ENCODE results near the gene CCDC178.
A peak's percentile ranks its signal among the peaks of the same experiment; 100 is the strongest.
"Not testable (repeated sequence)": the region's sequence is repeated elsewhere in the genome, so short reads cannot be mapped to it uniquely, and the experiment has no call there.

CCDC178 gene

DNA sequence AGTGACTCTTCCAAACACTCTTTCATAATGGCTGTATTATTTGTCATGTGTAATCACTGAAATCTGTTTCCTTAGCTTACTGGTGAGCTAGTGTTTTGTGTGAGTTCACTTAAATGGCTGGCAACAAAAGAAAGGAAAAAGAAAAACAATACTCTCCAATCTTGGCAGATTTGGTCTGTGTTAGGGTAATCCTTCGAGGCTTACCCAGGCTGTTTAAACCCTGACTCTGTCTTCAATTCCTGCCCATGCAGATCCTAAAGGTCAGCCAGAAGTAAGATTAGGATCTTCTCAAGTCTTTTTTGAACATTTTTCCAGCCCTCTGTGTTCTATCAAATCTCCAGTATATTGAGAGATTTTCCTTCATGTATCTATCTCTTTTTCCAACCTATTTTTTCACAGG is 85.3 kb downstream of the CCDC178 start:
- DNase-seq (ENCODE audit: low spot score) = no peak

DNA sequence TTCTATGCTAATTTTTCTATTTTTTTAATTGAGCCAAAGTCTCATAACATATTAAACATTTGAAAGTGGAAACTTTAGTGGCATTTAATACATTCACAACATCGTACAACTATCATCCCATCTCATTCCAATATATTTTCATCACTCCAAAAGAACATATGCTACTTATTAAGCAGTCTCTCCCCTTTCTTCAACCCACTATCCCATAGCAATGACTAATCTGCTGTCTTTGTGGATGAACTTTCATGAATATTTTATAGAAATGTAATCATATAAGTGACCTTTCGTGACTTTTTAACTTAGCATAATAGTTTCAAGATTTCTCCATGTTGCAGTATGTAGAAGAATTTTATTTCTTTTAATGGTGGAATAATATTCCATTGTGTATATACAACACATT is 90.3 kb downstream of the CCDC178 start:
- no peak for DNase-seq (ENCODE audit: low spot score)

DNA sequence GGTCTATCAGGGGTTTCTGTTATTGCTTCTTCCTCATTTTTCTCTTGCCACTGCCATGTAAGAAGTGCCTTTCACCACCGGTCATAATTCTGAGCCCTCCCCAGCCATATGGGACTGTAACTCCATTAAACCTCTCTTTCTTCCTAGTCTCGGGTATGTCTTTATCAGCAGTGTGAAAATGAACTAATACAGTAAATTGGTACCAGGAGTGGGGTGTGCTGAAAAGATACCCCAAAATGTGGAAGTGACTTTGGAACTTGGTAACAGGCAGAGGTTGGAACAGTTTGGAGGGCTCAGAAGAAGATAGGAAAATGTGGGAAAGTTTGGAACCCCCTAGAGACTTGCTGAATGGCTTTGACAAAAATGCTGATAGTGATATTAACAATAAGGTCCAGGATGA is 100.8 kb downstream of the CCDC178 start:
- not testable (repeated sequence) for DNase-seq (ENCODE audit: low spot score)

DNA sequence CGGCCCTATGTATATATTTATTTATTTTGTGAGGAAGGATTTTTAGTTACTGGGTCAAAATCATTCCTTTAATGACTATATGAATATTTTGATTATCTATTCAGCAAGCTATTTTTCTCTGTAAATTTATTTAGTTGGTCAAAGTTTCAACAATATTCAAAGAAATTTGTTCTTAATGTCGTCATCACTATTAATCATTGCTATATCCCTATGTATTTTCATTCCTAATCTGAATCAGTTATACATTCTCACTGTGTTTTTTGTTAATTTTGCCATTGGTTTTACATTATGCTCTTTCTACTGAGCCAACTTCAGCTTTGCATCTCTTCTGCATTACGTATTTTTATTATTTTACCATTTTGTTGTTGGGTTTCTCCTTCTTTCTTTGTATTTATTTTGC is 105.7 kb downstream of the CCDC178 start:
- no peak for DNase-seq (ENCODE audit: low spot score)

DNA sequence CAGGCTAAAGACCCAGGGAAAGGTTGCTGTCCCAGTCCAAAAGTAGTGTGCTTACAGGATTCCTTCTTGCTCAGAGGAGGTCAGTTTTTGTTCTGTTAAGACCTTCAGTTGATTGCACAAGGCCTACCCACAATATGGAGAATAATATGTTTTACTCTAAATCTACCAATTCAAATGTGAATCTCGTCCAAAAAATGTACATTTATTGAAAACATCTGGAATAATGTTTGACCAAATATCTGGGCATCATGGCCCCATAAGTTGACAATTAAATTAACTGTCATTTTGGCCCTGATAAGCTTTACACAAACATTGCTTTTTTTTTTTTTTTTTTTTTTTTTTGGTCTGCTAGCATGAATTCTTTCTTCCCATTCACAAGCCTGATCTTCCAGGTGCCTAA is 109.8 kb downstream of the CCDC178 start:
- DNase-seq (ENCODE audit: low spot score) = no peak

DNA sequence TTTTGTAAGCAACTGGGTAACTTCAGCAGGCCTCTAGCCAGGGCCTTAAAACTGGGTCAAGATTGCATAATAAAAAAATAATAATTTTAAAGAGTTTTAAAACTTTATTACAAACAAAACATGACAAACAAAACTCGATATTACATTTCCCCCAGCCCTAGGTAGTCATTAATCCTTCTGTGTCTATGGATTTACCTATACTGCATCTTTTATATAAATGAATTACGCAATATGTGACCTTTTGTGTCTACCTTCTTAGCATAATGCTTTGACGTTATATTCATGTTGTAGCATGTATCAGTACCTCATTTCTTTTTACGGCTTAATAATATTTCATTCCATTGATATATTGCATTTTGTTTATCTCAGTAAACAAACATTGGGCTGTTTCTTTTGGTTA is 113.5 kb downstream of the CCDC178 start:
- no peak for DNase-seq (ENCODE audit: low spot score)

DNA sequence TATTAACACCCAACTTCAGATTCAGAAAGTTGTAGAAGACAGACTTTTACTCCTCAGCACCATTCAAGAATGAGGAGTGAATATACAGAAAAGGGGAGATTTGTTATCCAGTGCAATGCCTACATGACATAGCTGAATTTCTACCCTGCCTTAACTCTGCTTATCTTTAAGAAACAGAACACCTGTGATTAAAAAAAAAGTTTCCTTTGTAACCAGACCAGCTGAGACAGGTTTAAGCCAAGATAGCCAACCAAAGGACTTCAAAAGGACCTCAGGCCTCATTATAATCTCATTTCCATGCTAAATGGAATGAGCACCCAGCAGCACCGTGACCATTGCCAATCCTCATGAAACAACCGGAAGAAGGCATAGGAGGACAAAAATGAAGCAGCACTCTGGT is 122.9 kb downstream of the CCDC178 start:
- no peak for DNase-seq (ENCODE audit: low spot score)

DNA sequence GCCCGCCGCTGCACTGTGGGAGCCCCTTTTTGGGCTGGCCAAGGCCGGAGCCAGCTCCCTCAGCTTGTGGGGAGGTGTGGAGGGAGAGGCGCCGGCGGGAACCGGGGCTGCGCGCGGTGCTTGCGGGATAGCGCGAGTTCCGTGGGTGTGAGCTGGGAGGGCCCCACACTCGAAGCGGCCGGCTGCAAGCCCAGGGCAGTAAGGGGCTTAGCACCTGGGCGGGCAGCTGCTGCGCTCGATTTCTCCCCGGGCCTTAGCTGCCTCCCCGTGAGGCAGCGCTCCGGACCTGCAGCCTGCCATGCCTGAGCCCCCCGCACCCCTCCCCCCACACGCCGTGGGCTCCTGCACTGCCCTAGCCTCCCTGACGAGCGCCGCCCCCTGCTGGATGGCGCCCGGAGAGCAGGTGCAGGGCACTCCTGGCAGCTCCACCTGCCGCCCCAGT is 124.4 kb downstream of the CCDC178 start:
- DNase-seq (ENCODE audit: low spot score) = no peak

DNA sequence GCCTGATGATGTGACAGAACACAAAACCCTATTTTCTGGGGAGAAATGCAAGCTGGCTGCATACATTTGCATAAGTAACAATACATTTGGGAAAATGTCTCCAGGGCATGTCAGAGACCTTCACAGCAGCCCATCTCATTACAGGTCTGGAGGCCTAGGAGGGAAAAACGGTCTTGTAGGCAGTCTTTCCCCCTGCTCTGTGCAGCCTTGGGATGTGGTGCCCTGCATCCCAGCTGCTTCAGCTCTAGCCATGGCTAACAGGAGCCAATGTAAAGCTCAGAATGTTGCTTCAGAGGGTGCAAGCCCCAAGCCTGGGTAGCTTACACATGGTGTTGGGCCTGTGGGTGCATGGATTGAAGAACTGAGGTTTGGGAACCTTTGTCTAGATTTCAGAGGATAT is 133.0 kb downstream of the CCDC178 start:
- no peak for DNase-seq (ENCODE audit: low spot score)

DNA sequence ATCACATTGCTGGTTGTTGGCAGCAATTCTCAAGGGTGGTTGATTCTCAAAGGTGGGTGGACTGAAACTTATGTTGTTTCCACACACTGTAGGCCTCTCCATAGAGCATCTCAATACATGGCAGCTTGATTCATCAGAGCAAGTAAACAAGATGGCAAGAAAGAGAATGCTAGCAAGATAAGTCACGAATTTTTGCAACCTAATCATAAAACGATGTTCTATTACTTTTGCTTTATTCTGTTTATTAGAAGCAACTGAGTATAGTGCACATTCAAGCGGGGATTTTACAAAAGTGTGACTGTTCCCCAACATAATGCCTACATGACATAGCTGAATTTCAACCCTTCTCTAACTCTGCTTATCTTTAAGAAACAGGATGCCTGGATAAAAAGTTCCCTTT is 136.2 kb downstream of the CCDC178 start:
- no peak for DNase-seq (ENCODE audit: low spot score)

DNA sequence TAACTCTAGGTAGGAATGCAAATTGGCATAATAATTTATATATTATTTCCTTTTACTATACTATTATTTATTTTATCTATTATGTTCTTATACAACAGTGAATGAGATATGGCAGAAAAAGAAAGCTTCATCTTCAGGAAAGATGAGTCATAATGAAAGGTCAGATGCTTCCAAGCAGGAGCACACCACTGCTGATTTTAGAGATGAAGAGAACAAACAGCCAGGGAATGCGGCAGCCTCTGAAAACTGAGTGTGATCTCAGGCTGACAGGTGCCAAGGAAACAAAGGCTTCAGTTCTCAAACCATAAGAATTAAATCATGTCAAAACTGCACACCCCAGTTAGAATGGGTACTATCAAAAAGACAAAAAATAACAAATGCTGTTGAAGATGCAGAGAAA is 149.0 kb downstream of the CCDC178 start:
- no peak for DNase-seq (ENCODE audit: low spot score)

DNA sequence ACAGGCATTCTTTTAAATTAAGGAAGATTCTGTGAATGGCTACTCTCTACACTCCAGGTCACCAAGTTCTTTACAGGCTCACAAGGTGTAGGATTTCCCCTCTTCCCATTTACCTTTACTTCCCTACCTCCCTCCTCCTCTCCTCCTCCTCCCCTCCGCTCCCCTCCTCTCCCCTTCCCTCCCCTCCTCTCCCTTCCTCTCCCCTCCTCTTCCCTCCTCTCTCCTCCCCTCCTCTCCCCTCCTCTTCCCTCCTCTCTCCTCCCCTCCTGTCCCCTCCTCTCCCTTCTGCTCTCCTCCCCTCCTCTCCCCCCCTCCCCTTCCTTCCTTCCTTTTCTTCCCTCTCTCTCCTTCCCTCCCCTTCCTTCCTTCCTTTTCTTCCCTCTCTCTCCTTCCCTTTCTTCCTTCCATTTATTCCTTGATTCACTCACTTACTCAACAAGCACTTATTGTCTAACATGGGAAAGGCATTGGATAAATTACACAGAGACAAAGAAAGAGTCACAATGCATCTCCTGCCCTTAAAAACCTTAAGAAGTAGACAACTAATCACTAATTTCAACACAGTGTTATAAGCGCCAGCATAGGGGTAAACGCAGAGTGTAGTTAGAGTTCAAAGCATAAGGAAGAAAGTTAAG is 152.3 kb downstream of the CCDC178 start:
- no peak for DNase-seq (ENCODE audit: low spot score)

DNA sequence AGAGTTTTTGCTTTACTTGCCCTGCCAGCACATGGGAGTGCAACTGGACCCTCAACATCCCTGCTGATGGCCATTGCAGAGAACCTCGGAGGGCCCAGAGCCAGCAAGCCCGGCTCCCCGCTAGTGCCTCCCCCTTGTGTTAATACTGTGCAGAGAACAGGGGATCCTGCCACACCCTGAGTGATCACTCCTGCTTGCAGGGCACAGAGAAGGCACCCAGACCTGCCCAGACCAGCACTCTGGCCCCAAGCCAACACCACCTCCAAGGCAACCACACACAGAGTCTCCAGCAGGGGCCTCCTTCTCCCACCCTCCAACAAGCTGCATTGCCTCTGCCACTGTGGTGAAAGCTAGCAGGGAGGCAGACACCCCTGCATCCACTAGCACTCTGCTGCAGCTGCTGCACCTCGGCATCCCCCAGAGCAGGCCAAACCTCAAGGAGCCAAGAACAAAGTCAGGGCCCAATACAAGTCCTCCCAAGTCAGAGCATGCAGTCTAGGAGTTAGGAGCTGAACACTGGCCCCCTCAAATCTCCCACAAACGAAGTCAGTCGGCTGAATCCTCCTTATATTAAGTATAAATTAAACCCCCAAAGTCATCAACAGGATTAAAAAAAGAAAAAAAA is 157.7 kb downstream of the CCDC178 start:
- DNase-seq (ENCODE audit: low spot score) = no peak

DNA sequence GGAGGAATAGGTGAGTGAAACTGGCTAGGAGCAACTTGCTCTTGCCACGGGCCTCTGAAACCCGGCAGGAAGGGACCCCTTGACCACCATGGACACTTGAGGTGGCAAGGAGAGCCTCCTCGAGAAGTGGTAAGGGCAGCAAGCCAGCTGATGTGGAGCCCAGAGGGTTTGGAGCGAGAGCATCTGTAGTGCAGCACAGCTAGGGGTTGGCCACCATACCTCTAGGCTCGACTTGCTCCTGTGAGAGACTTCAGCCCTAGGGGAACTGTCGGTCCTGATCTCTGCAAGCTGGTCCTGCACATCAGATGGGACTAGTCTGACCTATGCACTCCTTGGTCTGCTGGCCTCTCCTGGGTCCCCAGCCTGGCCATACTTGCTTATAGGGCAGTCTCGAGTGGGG is 158.4 kb downstream of the CCDC178 start:
- no peak for DNase-seq (ENCODE audit: low spot score)

DNA sequence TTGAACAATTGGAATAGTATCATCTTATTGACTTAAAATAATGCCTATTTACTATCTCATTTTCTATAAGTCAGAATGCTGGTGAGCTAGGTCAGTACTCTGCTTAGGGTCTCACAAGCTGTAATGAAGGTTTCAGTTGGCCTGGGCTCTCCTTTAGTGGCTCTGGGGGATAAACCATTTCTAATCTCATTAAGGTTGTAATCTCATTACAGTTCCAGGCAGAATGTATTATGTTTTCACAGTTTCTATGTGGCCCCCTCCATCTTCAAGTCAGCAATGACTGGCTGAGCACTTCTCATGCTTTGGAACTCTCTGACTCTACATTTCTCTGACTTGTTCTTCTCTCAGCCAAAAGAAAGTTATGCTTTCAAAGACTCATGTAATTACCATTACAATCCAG is 163.1 kb downstream of the CCDC178 start:
- DNase-seq (ENCODE audit: low spot score) = no peak

DNA sequence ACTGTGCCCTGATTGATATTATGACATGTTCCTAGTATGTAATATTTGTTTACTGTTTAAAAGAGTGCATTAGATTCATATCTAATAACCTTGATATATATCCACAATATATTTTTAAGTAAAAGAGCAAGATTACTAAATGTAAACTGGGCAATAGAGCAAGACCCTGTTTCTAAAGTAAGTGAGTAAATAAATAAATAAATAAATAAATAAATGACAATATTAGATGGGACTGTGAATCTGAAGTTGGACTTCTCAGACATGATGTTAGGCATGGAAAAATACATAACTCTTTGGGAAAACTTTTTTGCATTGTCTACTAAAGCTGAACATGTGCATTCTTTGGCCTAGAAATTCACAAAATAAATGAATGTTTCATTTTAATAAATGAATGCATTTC is 164.7 kb downstream of the CCDC178 start:
- DNase-seq (ENCODE audit: low spot score) = no peak

DNA sequence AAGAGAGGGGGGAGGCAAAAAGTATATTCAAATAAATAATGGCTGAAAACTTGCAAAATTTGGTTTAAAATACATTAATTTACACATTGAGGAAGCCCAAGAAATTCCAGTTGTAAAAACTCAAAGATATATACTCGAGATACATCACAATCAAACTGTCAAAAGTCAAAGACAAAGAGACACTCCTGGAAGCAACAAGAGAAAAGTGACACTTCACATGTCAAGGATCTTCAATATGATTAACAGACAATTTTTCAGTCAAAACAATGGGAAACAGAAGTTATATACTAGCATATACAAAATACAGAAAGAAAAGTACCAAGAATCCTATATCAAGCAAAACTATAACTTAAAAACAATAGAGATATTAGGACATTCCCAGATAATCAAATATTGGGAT is 170.2 kb downstream of the CCDC178 start:
- no peak for DNase-seq (ENCODE audit: low spot score)

DNA sequence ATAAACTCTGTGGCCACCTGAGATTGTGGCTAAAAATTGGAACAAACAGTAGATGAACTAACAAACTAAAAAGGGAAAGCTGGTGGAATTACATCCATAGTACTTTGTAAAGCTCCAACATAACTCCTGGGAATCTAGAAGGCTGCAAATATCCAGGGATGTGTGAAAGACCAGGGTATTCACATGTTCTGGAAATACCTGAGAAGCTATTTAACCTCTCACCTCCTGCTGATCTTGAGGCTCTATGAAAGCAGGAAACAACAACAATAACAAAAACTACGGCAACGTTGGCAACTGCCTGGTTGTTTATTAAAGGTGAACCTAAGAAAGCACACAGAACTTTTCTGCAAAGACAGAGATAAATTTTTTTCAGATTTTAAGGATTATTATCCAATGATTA is 171.3 kb downstream of the CCDC178 start:
- DNase-seq (ENCODE audit: low spot score) = no peak

DNA sequence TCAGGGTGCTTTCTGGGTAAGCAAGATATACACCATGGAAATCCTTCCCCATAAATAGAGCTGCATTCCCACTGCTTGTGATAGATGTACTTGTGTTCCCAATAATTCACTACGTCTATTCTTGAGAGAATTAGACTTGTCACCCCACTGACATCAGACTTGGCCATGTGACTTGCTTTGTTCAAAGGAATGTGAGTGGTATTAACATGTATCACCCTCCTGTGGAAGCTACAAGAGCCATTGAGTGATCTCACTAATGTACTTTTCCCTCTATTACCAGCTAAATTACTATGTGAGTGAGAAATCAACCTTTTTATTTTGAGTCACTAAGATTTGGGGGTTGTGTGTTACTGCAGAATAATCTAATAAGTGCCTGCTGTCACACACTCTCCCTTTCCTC is 176.0 kb downstream of the CCDC178 start:
- DNase-seq (ENCODE audit: low spot score) = no peak

DNA sequence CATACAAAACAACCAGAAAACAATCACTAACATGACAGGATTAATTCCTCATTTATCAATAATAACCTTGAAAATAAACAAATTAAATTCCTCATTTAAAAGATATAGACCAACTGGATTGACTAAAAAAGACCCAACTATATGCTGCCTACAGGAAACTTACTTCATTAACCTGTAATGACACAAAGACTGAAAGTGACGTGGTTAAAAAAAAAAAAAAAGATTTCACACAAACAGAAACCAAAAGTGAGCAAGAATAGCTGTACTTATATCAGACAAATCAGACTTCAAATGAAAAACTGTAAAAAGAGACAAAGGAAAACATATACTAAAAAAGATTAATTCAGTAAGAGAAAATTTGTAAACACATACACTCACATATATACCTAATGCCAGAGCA is 201.2 kb downstream of the CCDC178 start:
- DNase-seq (ENCODE audit: low spot score) = no peak

DNA sequence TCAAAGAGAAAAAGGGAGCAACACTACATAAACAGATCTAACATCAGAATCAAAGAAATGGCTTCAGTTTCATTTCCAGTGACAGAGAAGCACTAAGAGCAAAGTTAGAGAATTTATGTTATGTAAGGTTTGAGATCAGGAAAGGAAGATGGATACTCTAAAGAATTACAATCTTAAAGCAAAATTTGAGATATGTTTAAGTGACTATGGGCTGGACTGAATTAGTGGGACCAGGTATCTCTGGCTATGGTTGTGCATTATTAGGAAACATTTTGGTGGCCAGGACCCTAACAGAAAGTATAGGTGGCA is 208.2 kb downstream of the CCDC178 start:
- DNase-seq (ENCODE audit: low spot score) = no peak

DNA sequence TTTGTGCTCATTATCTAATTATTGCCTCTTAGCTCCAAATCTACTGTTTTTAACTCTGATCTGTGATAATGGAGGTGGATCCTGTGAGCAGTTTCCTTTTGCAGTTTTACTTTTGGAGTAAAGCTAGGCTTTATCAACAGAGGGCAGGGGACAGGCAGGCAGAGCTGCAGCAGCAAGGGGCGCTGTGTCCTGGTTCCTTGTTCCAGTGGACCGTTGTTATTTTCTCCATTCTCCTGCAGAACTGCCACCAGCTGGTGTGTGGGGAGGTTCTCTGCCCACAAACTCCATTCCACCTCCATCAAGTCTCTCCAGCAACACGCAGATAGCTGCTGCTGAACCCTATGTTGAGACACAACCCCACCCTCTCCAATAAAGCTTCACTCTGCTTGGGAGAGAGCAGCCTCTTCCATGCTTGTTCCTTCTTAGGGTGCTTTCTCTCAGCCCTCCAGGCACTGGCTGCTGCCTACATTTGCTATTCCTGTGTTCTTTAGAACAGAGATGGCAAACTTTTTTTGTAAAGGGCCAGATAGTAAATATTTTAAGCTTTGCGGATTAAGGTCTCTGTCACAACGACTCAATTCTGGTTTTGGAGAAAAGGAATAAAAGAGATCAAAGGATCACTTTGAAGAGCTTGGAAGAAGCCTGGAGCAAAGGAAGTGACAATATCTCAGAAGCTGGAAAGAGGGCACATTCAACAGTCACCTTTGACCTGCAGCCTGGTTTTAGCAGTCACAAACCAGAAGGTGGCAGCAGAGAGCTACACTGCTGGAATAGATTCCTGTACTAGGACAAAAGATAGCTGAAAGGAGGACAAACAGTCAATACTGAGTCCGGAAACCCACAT is 208.8 kb downstream of the CCDC178 start:
- DNase-seq (ENCODE audit: low spot score) = peak; percentile 74

DNA sequence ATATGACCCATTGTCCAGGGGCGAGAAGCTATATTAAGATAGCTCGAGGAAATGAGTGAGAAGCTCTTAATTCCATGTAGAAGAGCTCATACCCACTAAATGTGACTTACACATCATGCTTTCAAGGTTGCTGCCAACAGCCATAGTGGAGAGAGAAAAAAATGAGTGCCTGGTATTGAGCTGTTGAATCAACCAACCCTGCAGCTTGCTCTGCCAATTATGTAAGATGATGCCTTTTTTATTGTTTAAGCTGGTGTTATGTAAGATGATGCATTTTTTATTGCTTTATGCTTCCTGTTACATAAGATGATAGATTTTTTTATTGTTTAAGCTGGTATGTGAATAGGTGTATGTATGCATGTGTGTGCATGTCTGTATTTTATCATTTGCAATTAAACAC is 228.2 kb downstream of the CCDC178 start:
- no peak for DNase-seq (ENCODE audit: low spot score)
